Epithelial cell of proximal tubule (primary cell): ENCODE data around the gene FRMD8. TPM values are rescaled to one million over a fixed set of nuclear protein-coding genes. Genes with fewer than 3 reads are reported as not detected.
A peak's percentile ranks its signal among the peaks of the same experiment; 100 is the strongest.

Experiments
- DNase-seq: peaks from one replicate; pipeline ENCODE4 v3.0.0-alpha.2; 2011; ENCODE audit warnings: low read depth
- H3K4me3 ChIP-seq: 2 replicates; pipeline ENCODE4 v1.5.1; 2011; ENCODE audit warnings: low read depth, mild to moderate bottlenecking, low read length
- total RNA-seq: library from RNA; depleted of rRNA; stranded (reverse); fragments of >200 nt; gene quantifications from 2 replicates; pipeline ENCODE4 v1.2.3, GENCODE V29; 2015
- TF ChIP-seq, protein P1 (sequence below): conservative IDR thresholded peaks from 2 replicates; pipeline ENCODE4 v1.5.1; 2012; ENCODE audit warnings: low read depth, mild to moderate bottlenecking, low read length

FRMD8 gene
- total RNA-seq, 1 donor from 2014 or later: 43.5 TPM

DNA sequence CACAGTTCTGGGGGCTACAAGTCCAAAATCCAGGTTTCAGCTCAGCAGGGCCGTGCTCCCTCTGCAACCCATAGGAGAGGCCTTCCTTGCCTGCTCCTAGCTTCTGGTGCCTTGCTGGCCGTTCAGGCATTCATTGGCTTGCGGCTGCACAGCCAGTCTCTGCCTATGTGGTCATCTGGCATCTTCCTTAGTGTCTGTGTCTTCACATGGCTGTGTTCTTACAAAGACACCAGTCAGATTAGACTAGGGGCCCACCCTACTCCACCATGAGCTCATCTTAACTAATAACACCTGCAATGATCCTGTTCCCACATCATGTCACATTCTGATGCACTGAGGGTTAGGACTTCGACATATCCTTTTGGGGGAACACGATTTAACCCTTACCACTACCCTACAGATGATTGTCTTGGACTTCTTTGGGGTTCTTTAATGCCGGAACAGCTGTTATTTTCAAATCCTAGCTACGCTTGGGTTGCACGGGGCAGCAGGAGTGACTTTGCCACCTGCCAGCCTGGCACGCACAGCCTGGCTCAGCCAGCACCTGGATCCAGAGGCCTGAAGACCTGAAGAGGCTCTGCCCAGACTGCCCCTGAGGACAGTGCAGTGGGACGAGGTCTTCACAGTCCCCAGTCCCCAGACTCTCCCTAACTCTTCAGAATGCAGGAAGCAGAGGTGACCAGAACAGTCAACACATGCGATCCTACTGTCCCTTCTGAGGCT lies 28.5 kb downstream of the FRMD8 start:
- TF ChIP-seq, protein P1, sequence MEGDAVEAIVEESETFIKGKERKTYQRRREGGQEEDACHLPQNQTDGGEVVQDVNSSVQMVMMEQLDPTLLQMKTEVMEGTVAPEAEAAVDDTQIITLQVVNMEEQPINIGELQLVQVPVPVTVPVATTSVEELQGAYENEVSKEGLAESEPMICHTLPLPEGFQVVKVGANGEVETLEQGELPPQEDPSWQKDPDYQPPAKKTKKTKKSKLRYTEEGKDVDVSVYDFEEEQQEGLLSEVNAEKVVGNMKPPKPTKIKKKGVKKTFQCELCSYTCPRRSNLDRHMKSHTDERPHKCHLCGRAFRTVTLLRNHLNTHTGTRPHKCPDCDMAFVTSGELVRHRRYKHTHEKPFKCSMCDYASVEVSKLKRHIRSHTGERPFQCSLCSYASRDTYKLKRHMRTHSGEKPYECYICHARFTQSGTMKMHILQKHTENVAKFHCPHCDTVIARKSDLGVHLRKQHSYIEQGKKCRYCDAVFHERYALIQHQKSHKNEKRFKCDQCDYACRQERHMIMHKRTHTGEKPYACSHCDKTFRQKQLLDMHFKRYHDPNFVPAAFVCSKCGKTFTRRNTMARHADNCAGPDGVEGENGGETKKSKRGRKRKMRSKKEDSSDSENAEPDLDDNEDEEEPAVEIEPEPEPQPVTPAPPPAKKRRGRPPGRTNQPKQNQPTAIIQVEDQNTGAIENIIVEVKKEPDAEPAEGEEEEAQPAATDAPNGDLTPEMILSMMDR: no peak
- DNase-seq: no peak

GRCh38 chr11:65415499-65416340 lies 29.3 kb downstream of the FRMD8 start:
- peak overlapping the region; percentile 52 for H3K4me3 ChIP-seq
- TF ChIP-seq, protein P1: no peak
- DNase-seq: no peak

More for the DNA sequence above, 28.5 kb downstream of the FRMD8 start:
- H3K4me3 ChIP-seq: no peak overlapping the region

DNA sequence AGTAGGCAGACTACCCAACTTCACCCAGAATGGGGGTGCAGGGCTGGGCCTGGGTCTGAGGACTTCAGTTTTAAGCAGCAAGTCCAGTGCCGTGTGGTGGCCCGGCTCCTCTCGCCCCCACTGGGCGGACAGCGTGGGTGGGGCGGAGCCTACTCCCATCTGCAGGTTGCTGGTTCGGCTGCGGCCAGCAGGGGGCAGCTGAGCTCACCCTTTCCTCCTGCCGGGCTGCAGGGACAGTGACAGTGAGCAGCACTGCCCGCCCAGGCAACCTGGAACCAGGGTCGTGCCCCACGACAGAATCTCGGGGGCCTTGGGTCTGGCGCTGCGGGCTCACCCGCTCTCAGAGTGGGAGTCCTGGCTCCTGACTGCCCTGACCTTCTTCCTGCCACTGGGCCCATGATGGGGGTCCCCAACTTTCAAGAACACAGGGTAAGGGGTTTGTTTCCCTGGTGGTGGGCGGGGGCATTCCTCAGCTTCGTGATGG lies 29.9 kb downstream of the FRMD8 start:
- DNase-seq: no peak
- H3K4me3 ChIP-seq: peak overlapping the region; percentile 52
- TF ChIP-seq, protein P1: peak; percentile 92

DNA sequence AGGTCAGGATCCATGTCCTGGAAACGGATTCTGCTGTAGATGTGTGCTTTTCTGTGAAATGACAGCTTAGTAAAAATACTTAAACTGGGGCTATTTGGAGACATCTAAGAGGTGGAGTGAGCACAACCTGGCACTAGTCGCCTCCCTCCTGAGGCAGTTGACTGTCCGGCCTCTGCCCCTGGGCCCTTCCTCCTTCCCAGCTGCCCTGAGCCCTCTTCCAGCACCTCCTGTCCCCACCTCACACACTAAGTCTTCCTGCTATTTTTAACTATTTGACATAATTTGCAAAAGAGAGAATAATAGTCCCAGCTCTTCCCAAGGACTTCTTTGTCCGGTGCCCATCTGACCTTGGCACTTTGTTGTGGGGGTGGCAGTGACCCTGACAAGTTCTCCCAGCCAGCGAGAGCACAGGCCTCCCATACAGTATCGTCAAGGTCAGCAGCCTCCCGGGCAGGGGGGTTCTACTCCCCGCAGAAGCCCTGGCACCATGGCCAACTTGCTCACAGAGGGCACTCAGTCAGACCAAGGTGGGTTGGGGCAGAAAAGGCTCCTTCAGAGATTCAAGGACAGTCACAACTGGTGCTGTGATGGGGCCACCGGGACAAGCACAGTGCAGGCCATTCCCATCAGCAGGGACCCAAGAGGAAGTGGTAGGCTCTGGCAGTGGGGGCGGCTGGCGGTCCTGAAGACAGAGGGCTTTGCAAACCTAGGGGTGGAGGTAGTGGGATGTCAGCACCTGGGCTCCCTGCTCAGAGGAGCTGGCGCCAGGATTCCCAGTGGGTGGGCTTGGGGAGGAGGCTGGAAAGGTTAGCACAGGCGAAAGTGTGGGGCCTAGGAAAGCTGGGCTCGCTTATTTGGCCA lies 30.6 kb downstream of the FRMD8 start:
- no peak for DNase-seq
- peak overlapping the region; percentile 52 for H3K4me3 ChIP-seq
- TF ChIP-seq, protein P1: no peak

GRCh38 chr11:65417702-65418430 lies 31.4 kb downstream of the FRMD8 start:
- TF ChIP-seq, protein P1: no peak
- peak overlapping the region; percentile 52 for H3K4me3 ChIP-seq
- DNase-seq: no peak

- peak overlapping the region; percentile 52 for H3K4me3 ChIP-seq
- TF ChIP-seq, protein P1: no peak
- no peak for DNase-seq
Observed at GRCh38 chr11:65418431-65418680, 31.9 kb downstream of the FRMD8 start.
